ENCODE data around the gene PTPRR.

The PTPRR gene

GRCh38 chr12:70908978-70909377 lies 11.6 kb downstream of the PTPRR start:
- no peak for DNase-seq

GRCh38 chr12:70907412-70907811 lies 13.1 kb downstream of the PTPRR start:
- no peak for DNase-seq

GRCh38 chr12:70895956-70896355 lies 24.6 kb downstream of the PTPRR start:
- no peak for DNase-seq

GRCh38 chr12:70892593-70892992 lies 27.9 kb downstream of the PTPRR start:
- DNase-seq, result no peak

- no peak for DNase-seq
Measured at GRCh38 chr12:70890895-70891832, 29.4 kb downstream of the PTPRR start.

- no peak for DNase-seq
Measured at GRCh38 chr12:70885956-70886355, 34.6 kb downstream of the PTPRR start.

GRCh38 chr12:70883855-70884254 lies 36.7 kb downstream of the PTPRR start:
- DNase-seq, result no peak

- DNase-seq, result no peak
Measured at GRCh38 chr12:70880744-70881143, 39.8 kb downstream of the PTPRR start.

GRCh38 chr12:70876952-70877351 lies 43.6 kb downstream of the PTPRR start:
- no peak for DNase-seq

GRCh38 chr12:70875628-70876027 lies 44.9 kb downstream of the PTPRR start:
- no peak for DNase-seq

- no peak for DNase-seq
Measured at GRCh38 chr12:70854881-70855568, 65.5 kb downstream of the PTPRR start.

GRCh38 chr12:70854138-70854537 lies 66.4 kb downstream of the PTPRR start:
- no peak for DNase-seq

GRCh38 chr12:70853326-70853725 lies 67.2 kb downstream of the PTPRR start:
- no peak for DNase-seq

- no peak for DNase-seq
Measured at GRCh38 chr12:70852416-70853150, 68.0 kb downstream of the PTPRR start.

GRCh38 chr12:70849265-70849960 lies 71.1 kb downstream of the PTPRR start:
- peak; percentile 23 for DNase-seq

GRCh38 chr12:70847871-70848270 lies 72.7 kb downstream of the PTPRR start:
- DNase-seq, result no peak

GRCh38 chr12:70845268-70845667 lies 75.3 kb downstream of the PTPRR start:
- no peak for DNase-seq

- no peak for DNase-seq
Measured at GRCh38 chr12:70843363-70843762, 77.2 kb downstream of the PTPRR start.

- DNase-seq, result no peak
Measured at GRCh38 chr12:70842942-70843341, 77.6 kb downstream of the PTPRR start.

GRCh38 chr12:70842136-70842535 lies 78.4 kb downstream of the PTPRR start:
- no peak for DNase-seq

GRCh38 chr12:70840656-70841350 lies 79.7 kb downstream of the PTPRR start:
- no peak for DNase-seq

- no peak for DNase-seq
Measured at GRCh38 chr12:70839544-70839943, 81.0 kb downstream of the PTPRR start.
